ENCODE data around the gene ZBTB7C. TPM values are rescaled to one million over a fixed set of nuclear protein-coding genes. Genes with fewer than 3 reads are reported as not detected.

The ZBTB7C gene
- total RNA-seq, 2 experiments from 2014 or later: not detected

DNA sequence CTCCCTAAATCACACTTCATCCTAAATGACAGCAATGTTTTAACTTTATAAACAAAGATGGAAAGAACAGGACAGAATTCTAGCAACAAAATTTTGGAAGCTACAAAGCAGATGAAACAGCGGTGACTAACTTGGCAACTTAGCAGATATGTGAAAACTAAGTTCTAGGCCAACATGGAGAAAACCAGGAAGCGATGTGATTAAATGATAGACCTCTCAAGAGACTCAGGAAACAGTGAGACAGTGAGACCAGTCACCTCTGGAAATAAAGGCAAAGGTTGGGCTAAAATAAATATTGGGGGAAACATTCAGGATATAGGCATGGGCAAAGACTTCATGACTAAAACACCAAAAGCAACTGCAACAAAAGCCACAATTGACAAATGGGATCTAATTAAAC is 24.4 kb upstream of the ZBTB7C start:
- CTCF ChIA-PET: interaction anchor here (1.3 kb wide), 1 partner anchor 12 kb away, joined by 4 read pairs; no protein-coding TSS in a partner anchor
- intact Hi-C loops (cut with micrococcal nuclease): no loop called here
- Mint-ChIP-seq H3K36me3 (ENCODE audit: low read depth) (no peaks in the 10 kb centered on the region), H3K9me3 (no peaks in the 10 kb centered on the region), H3K4me1 (ENCODE audit: low read depth) (no peaks in the 10 kb centered on the region), H3K4me3 (no peak overlapping the region), H3K27ac (no peak overlapping the region), H3K27me3 (peaks cover 16% of the 10 kb centered on the region)
- TF ChIP-seq, protein P1, sequence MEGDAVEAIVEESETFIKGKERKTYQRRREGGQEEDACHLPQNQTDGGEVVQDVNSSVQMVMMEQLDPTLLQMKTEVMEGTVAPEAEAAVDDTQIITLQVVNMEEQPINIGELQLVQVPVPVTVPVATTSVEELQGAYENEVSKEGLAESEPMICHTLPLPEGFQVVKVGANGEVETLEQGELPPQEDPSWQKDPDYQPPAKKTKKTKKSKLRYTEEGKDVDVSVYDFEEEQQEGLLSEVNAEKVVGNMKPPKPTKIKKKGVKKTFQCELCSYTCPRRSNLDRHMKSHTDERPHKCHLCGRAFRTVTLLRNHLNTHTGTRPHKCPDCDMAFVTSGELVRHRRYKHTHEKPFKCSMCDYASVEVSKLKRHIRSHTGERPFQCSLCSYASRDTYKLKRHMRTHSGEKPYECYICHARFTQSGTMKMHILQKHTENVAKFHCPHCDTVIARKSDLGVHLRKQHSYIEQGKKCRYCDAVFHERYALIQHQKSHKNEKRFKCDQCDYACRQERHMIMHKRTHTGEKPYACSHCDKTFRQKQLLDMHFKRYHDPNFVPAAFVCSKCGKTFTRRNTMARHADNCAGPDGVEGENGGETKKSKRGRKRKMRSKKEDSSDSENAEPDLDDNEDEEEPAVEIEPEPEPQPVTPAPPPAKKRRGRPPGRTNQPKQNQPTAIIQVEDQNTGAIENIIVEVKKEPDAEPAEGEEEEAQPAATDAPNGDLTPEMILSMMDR (IDR thresholded peaks at IDR 0.05): no peak
- no peak for DNase-seq
- no peak for ATAC-seq
- POLR2A ChIA-PET: no interaction called here

DNA sequence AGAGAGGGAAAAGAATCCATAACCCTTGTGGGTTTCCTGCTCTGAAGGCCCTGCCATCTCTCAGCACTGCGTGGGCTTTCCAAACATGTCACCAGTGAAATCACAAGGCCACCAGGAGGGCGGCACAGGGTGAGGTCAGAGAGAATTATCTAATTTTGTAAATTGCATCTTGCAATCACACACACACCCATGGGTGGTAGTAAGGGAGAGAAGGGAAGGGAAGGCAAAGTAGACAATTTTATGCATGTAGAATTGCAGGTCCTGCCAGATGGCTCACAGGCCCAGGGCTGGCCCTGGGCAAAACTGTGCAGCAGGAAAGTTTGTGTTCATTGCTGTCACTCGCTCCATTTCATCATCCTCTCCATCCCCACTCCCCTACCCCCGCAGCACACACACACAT is 21.0 kb upstream of the ZBTB7C start:
- Mint-ChIP-seq H3K27me3 (peaks cover 20% of the 10 kb centered on the region), H3K9me3 (no peaks in the 10 kb centered on the region), H3K36me3 (ENCODE audit: low read depth) (no peaks in the 10 kb centered on the region), H3K4me1 (ENCODE audit: low read depth) (no peaks in the 10 kb centered on the region), H3K4me3 (no peak overlapping the region), H3K27ac (no peak overlapping the region)
- ATAC-seq (no peak), DNase-seq (no peak)
- TF ChIP-seq, protein P1 (IDR thresholded peaks at IDR 0.05): no peak
- POLR2A ChIA-PET: no interaction called here
- intact Hi-C loops (cut with micrococcal nuclease): no loop called here
- CTCF ChIA-PET: interaction anchor here (1.4 kb wide), 1 partner anchor 15 kb away, joined by 4 read pairs; no protein-coding TSS in a partner anchor

DNA sequence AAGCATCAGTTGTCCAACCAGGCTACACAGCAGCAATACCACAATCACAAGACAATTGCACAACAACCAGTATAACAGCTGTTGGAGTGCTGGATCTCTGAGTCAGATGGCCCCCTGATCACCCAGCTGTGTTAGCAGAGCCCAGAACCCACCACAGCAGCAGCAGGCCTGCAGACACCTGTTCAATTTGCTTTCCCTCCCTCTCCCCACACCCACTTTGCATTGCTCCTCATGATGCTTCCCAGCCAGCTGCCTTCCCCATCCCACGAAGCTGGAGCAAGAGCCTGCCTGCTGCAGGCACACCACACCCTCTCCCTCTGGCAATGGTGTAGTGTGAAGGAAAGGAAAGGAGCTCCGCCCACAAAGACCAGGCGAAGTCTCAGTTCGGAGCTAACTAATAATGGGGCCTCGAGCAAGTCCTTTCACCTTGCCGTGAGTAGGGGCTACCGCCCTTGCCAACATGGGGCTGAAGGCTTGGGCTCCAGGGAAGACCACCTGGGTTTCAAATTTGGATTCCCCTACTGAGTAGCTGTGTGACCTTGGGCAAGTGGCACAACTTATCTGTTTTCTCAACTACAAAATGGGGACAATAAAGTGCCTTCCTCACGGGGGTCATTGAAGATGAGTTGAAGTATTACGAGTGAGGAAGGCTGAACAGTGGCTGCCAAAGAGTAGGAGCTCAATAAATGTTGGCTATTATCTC is 19.4 kb upstream of the ZBTB7C start:
- intact Hi-C loops (cut with micrococcal nuclease): no loop called here
- TF ChIP-seq, protein P1 (IDR thresholded peaks at IDR 0.05): no peak
- Mint-ChIP-seq H3K4me3 (no peak overlapping the region), H3K27ac (no peak overlapping the region), H3K4me1 (ENCODE audit: low read depth) (no peaks in the 10 kb centered on the region), H3K27me3 (peaks cover 28% of the 10 kb centered on the region), H3K36me3 (ENCODE audit: low read depth) (no peaks in the 10 kb centered on the region), H3K9me3 (no peaks in the 10 kb centered on the region)
- ATAC-seq: no peak
- CTCF ChIA-PET: interaction anchor here (1.5 to 2.1 kb wide), 2 partner anchors 17 to 48 kb away, joined by 3 to 9 read pairs; no protein-coding TSS in a partner anchor
- POLR2A ChIA-PET: no interaction called here
- DNase-seq: no peak

DNA sequence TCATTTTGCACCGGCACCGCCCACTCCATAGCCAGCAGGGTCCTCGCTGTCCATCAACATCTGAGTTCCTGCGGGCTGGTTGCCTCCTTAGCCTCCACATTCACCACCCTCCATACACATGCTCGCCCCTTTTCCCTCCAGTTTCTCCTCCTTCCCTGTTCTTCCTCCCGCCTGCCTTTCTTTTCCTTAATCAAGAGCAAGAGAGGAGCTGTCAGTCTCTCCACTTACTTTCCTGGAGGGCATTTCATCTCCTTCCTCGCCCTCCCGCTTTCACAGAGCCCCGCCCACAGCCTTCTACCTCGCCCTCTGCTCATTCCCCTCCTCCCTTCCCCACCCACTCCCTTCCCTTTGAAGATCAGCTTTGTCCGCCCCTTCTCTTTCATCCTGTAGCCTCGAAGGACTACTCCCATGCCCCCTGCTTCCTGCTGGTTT is 13.8 kb upstream of the ZBTB7C start:
- peaks cover 55% of the 10 kb centered on the region for H3K27me3 Mint-ChIP-seq
- TF ChIP-seq, protein P1 (IDR thresholded peaks at IDR 0.05): no peak
- no peaks in the 10 kb centered on the region for H3K36me3 Mint-ChIP-seq (ENCODE audit: low read depth)
- intact Hi-C loops (cut with micrococcal nuclease): no loop called here
- no peak overlapping the region for H3K27ac Mint-ChIP-seq
- peaks cover 2% of the 10 kb centered on the region for H3K4me1 Mint-ChIP-seq (ENCODE audit: low read depth)
- CTCF ChIA-PET: interaction anchor here (1.7 kb wide), 1 partner anchor 22 kb away, joined by 7 read pairs; no protein-coding TSS in a partner anchor
- H3K4me3 Mint-ChIP-seq: no peak overlapping the region
- H3K9me3 Mint-ChIP-seq: peaks cover 5% of the 10 kb centered on the region
- POLR2A ChIA-PET: interaction anchor here (0.6 kb wide), 1 partner anchor 210 kb away, joined by 3 read pairs; no protein-coding TSS in a partner anchor
- DNase-seq: no peak
- ATAC-seq: no peak

DNA sequence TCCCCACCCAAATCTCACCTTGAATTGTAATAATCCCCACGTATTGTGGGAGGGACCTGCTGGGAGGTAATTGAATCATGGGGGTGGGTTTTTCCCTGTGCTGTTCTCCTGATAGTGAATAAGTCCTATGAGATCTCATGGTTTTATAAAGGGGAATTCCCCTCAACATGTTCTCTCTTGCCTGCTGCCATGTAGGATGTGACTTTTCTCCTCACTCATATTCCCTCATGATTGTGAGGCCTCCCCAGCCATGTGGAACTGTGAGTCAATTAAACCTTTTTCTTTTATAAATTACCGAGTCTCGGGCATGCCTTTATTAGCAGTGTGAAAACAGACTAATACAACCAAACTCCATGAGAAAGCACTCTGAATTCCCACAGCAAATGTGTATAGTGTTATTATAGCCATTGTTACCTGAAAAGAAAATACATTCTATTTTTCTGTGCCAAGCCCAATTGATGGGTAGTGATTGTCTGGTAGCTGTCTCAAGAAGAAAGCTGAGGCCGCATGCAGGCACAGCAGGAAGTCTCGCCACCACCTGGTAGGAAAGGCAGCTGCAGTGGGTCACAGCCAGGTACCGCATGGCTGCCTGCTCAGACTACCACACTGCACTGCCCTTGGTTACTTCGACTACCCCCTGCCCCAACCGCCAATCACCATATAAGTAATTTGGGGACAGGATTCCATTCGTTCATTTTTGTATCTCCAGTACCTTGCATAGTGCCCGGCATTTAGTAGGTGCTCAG is 10.3 kb upstream of the ZBTB7C start:
- intact Hi-C loops (cut with micrococcal nuclease): no loop called here
- TF ChIP-seq, protein P1 (IDR thresholded peaks at IDR 0.05): no peak
- POLR2A ChIA-PET: no interaction called here
- H3K4me1 Mint-ChIP-seq (ENCODE audit: low read depth): peaks cover 2% of the 10 kb centered on the region
- H3K4me3 Mint-ChIP-seq: no peak overlapping the region
- H3K9me3 Mint-ChIP-seq: peaks cover 5% of the 10 kb centered on the region
- ATAC-seq (no peak), DNase-seq (no peak)
- CTCF ChIA-PET: interaction anchor here (3.9 kb wide), 1 partner anchor 25 kb away, joined by 18 read pairs; no protein-coding TSS in a partner anchor
- no peaks in the 10 kb centered on the region for H3K36me3 Mint-ChIP-seq (ENCODE audit: low read depth)
- H3K27ac Mint-ChIP-seq: no peak overlapping the region
- peaks cover 63% of the 10 kb centered on the region for H3K27me3 Mint-ChIP-seq

Measured in activated CD8-positive, alpha-beta T cell treated with anti-CD3 and anti-CD28 coated beads for 36 hours (primary cell).